Measurements from ENCODE around the gene ANKRD33B. TPM values are rescaled to one million over a fixed set of nuclear protein-coding genes. Genes with fewer than 3 reads are reported as not detected.

ANKRD33B gene
- total and polyA plus RNA-seq, 9 of the 15 experiments (the other 6 are each of a cell fraction or from before 2014, with no cell fraction given): 0.10 to 1.7 (median 0.40) TPM

DNA sequence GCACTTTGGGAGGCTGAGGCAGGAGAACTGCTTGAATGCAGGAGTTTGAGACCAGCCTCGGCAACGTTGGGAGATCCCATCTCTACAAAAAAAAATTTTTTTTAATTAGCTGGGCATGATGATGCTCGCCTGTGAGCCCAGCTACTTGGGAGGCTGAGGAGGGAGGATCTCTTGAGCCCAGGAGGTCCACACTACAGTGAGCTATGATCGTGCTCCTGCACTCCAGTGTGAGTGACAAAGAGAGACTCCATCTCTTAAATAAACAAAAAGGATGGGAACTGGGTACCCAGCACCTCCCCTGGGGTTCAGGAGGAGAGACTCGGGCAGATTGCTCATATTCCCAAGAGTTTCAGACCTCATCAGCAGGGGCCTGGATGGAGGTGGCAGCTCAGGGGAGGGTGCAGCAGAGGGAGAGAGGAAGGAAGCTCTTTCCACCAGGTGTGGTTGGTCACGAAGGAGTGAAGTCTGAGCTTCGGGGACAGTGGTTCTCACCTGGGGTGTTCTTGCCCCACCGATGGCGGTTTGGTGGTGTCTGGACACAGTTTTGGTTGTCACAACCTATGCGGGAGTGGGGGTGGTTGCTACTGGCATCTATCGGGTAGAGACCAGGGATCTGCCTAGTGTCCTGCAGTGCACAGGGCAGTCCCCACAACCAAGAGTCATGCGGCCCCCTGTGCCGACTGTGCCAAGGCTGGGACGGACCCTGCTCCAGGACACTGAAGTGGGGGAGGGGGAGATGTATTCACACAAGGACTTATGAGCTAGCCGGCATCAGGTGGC, 72.7 kb downstream of the ANKRD33B start:
- H3K4me2 ChIP-seq (ENCODE audit: insufficient read depth, low read length): no peak overlapping the region
- intact Hi-C loops (cut with micrococcal nuclease) (no loop called here), in situ Hi-C loops (cut with MboI) (no loop called here)
- ChIA-PET POLR2A (interaction anchor here (0.9 to 1.1 kb wide), 2 partner anchors 14 to 78 kb away, joined by 3 read pairs; no protein-coding TSS in a partner anchor), CTCF (ENCODE audit: low intra/inter-chr PET ratio) (no interaction called here)
- no peak for FAIRE-seq
- H3K9ac ChIP-seq (ENCODE audit: insufficient read depth in 1 of 2, low read depth in 2 of 2, low read length in 2 of 2): no peak overlapping the region
- H2AFZ ChIP-seq (ENCODE audit: low read depth, low read length): no peak overlapping the region
- peaks cover 7% of the 10 kb centered on the region for H3K9me3 ChIP-seq (replicated peaks; ENCODE audit: control insufficient read depth, insufficient read depth, low read depth, low read length)
- no peak for ATAC-seq
- no peak for DNase-seq (ENCODE audit: extremely low read depth in 1 of 4, low spot score in 3 of 4)
- no peaks in the 10 kb centered on the region for H3K36me3 ChIP-seq (ENCODE audit: control insufficient read depth, insufficient read depth, low read length)
- H4K20me1 ChIP-seq (replicated peaks; ENCODE audit: control insufficient read depth, insufficient read depth, low read length): no peaks in the 10 kb centered on the region
- H3K27ac ChIP-seq (ENCODE audit: extremely low read depth, low read depth, low read length): no peak overlapping the region
- WGBS (ENCODE audit: insufficient coverage, low coverage, missing lambda C conversion rate): 22% methylated on average over 14 of the region's 15 CpGs
- H3K4me1 ChIP-seq (replicated peaks in 1 of 2; ENCODE audit: control insufficient read depth in 2 of 2, insufficient read depth in 2 of 2, low read length in 2 of 2): peaks cover 0 to 4% of the 10 kb centered on the region in 2 experiments; a peak in 1 of 5 replicates
- H3K27me3 ChIP-seq (ENCODE audit: control insufficient read depth in 2 of 2, insufficient read depth in 2 of 2, low read length in 2 of 2): peaks cover 16 to 41% of the 10 kb centered on the region in 2 experiments; a peak in 4 of 5 replicates
- no peaks in the 10 kb centered on the region for H3K9me1 ChIP-seq (ENCODE audit: control insufficient read depth, insufficient read depth, low read length)
- no TSS peak for BruUV-seq (replicated peaks)
- TF ChIP-seq HEY1 (CRISPR knock-in tag; IDR thresholded peaks at IDR 0.05; ENCODE audit: borderline replicate concordance) (no peak), MAFG (tag; conservative IDR thresholded peaks at IDR 0.05) (no peak), RNF2 (IDR thresholded peaks at IDR 0.05) (no peak), HDAC6 (IDR thresholded peaks at IDR 0.05; ENCODE audit: low read depth, low read length) (no peak), GABPA (tag; conservative IDR thresholded peaks at IDR 0.05; ENCODE audit: low read depth) (no peak), TAF15 (IDR thresholded peaks at IDR 0.05; ENCODE audit: low read depth, low read length) (no peak), MYC (IDR thresholded peaks at IDR 0.05; ENCODE audit: low read depth, low read length) (no peak), MYC (CRISPR knock-in tag; IDR thresholded peaks at IDR 0.05; ENCODE audit: borderline replicate concordance, low read depth) (no peak), FOXK1 (CRISPR knock-in tag; IDR thresholded peaks at IDR 0.05; ENCODE audit: borderline replicate concordance) (no peak), SIRT6 (IDR thresholded peaks at IDR 0.05; ENCODE audit: low read depth, low read length) (no peak), GATA2 (CRISPR knock-in tag; IDR thresholded peaks at IDR 0.05) (no peak), CEBPG (CRISPR knock-in tag; IDR thresholded peaks at IDR 0.05) (no peak), CEBPG (tag; conservative IDR thresholded peaks at IDR 0.05 in 1 of 2, IDR thresholded peaks at IDR 0.05 in 1 of 2) (no peak), ZNF146 (CRISPR knock-in tag; IDR thresholded peaks at IDR 0.05; ENCODE audit: unreplicated experiment) (no peak)
- H3K79me2 ChIP-seq (ENCODE audit: control insufficient read depth, insufficient read depth, low read length): no peaks in the 10 kb centered on the region
- H3K4me3 ChIP-seq: no peak overlapping the region

Data from K562 (cell line).